Measurements from ENCODE around the gene DCLK1.

GRCh38 chr13:36088463-36088862, 42.7 kb downstream of the DCLK1 start:
- no peak for TF ChIP-seq CTCF (conservative IDR thresholded peaks at IDR 0.05 in 1 of 2, IDR thresholded peaks at IDR 0.05 in 1 of 2; ENCODE audit: low read depth in 1 of 2, low read length in 2 of 2)
- TF ChIP-seq EZH2 (IDR thresholded peaks at IDR 0.05; ENCODE audit: low read length, missing control alignments): no peak
